ENCODE results near the gene DFFA.

Gene DFFA, protein sequence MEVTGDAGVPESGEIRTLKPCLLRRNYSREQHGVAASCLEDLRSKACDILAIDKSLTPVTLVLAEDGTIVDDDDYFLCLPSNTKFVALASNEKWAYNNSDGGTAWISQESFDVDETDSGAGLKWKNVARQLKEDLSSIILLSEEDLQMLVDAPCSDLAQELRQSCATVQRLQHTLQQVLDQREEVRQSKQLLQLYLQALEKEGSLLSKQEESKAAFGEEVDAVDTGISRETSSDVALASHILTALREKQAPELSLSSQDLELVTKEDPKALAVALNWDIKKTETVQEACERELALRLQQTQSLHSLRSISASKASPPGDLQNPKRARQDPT

DNA sequence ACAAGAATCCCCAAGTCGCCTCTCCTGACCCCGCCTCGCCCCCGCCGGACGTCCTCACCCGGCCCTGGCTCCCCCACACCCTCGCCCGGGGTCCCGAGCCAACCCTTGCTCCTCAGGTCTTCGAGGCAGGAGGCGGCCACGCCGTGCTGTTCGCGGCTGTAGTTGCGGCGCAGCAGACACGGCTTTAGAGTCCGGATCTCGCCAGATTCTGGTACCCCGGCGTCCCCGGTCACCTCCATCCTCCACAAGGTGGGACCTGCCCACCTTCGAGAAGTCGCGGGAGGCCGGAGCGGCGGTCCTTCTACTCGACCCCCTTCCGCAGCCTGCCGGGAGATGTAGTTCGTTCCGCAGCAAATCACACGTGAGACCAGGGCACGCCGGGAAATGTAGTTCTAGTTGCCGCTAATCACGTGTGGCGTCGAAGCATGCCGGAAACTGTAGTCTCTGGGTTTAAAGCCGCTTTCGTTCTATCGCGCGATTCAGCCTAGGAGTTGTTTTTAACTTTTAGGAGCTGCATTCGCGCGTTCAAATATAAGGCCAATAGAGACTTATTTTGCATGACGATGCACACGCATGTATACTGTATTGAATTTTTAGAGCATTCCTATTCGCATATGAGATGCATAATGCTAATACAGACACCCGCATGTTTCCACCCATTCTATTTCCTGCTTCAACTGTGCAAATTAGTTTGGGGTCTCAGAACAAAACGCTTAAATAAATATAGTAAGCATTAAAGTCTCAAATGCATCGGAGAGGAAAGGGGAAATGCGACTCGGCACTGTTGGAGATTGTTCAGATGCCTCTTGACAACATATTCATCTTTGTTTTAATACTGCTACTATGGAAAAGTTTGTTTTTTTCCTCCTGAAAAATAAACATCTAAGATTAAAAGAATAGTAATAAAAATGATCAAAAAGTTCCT lies at the start of gene DFFA:
Gene DFFA, minus strand, starts transcription at position 310 of the 925 bp plus-strand sequence. Its CDS starts 71 bp downstream, at position 239.
- peak; percentile 81 for DNase-seq (ENCODE audit: extremely low read depth in 1 of 2, low read depth in 1 of 2)

DNA sequence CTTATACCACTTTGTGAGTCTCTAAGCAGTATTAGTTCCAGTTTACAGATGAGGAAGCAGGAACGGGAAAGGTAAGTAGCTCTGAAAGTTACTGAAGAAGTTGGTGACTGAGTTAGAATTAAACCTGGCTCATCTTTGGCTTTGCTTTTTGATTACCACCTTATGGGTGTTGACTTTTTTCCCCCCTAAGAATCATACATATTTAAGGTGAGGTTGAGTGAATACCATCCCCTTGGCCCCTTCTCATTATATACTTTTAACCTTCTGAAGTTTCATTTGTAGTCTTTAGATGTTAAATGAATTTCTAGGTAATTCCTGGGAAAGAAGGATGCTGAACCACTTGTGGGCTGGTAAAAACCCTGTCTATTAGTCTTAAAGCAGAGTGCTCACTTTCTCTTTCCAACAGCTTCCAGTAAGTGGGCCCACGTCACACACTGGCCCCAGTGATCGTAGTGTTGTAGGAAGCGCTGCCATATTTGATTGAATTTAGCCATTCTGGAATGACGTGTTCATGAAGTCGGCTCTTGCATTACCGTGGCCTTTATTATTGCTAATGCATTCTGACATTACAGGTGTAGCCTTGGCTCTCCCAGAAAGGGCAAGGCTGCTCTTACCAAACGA lies 49.3 kb upstream of the DFFA start:
- no peak for DNase-seq (ENCODE audit: extremely low read depth in 1 of 2, low read depth in 1 of 2)

DNA sequence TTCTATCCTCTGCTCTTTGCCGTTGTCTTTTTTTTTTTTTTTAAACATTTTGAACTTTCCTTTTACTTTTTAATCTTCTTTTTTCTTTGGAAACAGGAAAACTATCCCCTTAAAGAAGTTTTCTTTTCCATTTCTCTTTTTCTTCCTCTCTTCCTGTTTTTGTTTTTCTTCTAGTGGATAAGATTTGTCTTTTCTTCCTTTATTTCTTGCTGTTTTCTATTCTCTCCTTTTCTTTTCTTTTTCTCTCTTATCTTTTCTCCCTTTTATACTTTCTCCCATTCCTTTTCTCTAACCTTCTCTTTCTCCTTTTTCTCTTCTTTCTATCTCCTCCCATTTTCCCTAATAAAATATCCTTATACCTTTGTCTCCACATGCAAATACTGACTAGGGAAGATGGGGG lies 48.6 kb upstream of the DFFA start:
- DNase-seq (ENCODE audit: extremely low read depth in 1 of 2, low read depth in 1 of 2), result no peak

DNA sequence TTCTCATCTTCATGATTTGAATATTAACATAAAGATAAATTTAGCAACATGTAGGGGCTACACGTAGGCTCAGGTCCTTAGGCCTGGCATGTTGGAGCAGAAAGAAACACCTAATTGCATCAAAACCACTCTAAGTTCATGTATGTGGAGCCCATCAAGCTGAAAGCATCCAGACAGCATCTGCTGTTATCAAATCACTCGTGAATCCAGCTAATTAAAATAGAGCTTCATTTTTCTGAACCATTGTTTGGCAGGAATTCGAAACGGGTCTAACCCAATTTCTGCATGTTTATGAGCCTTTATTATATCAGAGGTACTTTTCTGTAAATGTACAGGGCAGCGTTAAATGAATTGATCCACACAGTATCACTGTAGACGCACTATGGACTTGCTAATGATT lies 48.2 kb upstream of the DFFA start:
- no peak for DNase-seq (ENCODE audit: extremely low read depth in 1 of 2, low read depth in 1 of 2)

DNA sequence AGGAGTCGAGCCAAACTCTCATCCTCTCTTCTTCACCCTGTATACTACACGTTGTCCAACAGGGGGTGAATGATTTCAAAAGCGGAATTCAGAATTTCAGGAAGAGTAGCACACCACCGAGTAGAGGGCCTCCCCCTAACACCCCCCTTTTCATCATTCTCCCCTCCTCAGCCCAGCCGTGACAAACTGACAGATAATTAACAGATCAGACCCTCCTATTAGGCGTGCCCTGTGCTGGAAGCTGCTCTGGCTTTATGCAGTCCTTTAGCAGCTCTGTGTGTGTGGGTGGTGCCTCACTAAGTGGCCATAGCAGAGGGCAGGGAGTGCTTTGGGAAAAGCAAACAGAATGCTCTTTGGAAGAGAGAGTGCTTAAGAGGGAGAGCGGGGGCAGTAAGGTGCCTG lies 46.7 kb upstream of the DFFA start:
- DNase-seq (ENCODE audit: extremely low read depth in 1 of 2, low read depth in 1 of 2), result no peak

DNA sequence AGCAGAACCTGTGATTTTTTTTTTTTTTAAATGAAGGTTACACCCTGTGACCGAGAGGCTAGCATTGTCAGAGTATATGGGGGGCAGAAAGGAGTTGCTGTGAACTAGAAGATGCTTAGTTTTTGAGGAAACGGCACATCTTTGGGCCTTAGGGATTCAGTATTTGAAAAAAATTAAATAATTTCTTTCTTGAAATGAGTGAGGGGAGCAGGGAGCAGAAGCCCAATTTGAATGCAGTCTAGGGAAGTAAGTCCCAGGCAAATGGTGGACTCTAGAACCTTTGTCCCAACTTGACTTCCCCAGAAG lies 45.3 kb upstream of the DFFA start:
- no peak for DNase-seq (ENCODE audit: extremely low read depth in 1 of 2, low read depth in 1 of 2)

DNA sequence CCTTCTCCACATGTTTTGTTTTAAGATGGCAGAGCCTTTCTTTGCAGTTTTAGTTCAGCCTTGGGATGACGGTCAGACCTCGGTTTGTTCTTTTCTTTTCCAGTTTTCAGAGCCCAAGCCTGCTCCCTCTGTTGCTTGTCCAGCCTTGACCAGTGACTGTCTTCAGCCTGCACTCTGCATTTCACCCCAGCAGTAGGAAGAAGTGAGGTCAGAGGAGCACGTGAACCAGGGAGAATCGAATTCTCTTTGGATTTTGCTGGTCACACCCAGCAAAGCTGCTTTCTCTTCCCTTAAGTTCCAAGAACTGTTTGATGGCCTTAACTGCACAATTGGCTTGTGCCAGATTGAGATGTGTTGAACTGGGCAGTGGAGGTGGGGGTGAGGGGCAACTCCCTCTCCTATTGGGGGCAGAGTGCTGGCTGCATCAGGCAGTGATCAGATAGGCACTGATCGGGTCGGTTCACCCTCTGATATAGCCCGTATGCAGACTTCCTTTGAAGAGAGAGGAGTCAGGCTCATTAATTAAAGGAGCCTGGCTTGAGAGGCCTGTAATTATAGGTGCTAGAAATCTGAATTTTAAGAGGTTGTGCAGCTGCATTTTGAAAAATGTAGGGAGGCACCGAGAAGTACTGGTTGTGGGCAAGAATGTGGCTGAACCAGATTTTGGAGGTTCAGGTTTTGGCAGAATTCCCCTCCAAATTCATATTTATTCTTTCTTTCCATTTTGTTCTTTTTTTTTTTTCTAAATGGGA lies 44.8 kb upstream of the DFFA start:
- no peak for DNase-seq (ENCODE audit: extremely low read depth in 1 of 2, low read depth in 1 of 2)

DNA sequence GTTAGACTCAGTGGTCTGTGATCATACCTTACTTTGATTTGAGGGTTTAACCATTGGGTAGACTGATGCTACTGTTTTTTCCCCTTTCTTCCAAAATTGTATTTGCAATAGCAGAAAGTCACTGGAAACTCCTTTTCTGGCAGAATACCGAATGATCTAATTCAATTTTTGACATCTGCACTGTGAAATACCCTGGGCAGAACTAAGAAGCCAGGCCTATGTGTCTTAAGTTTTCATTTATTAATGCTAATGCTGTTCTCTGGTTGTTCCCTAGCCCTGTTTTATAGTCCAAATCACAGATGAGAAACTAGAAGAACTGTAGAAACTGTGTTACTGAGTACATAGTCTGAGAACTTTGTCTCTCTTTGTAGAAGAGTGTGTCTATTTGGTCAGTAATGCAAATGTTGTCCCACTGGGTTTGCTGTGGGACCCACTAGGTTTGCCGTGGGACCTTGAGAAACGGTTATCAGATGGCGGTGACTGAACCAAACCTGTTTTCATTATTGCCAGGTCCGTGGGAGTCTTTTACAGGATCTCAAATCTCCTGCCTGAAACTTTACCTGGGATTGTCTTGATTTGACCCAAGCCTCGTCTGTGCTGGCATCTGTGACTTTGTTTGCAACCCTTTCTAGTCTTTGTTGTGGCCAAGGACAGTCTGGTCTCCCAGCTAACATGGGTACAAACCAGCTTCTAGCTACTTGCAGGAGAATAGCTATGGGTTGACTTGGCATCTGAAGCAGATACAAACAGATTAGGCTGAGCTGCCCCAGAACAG lies 43.8 kb upstream of the DFFA start:
- DNase-seq (ENCODE audit: extremely low read depth in 1 of 2, low read depth in 1 of 2), result no peak

DNA sequence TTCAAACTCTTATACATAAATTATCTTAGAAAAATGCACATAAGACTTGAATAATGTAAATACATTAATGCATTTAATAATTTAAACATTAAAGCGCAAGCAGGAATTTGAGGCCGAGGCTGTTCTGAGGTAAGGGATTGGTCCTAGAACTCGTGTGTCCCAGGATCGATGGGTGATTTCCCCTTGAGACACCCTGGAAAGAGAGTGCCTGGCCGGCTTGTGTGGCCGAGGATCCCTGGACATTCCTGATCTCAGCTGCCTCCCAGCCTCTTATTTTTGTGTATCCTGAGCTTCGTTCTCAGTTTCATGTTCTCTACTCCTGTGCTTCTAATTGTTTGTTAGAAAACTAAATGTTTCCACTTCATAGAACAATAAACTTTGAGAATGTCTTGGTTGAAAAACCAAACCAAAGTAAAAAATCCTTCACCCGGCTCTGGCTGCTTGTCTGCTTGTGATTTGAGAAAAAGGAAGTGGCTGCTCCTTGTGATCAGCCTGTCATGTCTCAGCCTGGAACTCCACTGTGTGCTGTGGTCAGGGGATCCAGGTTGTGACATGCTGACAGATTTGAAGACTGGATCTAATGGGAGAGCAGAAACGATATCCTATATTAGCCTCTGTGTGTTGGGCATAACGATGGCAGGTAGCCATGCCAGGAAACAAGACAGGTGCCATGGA lies 43.1 kb upstream of the DFFA start:
- no peak for DNase-seq (ENCODE audit: extremely low read depth in 1 of 2, low read depth in 1 of 2)

DNA sequence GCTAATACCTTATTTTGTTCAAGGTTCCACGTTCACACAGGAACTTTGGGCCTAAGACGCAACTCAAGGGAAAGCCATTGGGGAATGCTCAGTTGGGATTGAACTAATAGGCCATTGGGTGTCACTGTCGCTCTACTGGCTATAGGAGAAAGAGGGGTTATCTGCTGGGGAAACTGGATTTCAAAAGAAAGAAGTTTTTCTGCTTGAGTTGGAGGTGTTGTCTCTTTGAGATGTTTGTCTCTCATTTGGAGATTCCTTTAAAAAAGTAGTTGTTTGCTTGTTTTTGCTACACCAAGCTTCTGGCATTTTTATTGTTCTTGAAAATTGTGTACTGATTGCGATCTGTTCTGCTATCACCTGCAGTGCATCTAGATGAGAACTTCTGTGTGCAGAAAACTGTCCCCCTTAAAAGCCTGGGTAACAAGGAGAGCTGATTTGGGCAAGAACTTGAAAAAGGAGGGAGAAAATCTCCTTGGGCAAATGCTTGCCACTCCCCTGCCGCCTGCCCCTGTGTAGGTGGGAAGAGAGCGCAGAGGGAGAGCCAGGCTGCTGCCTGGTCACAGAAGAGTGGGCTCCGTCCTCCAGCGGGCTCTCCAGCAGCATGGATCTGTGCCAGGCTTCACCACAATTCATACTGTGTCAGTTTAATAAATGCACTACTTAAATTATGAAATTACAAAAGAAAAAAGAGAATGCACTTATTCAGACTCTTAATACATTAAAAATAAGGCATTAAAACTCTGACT lies 42.3 kb upstream of the DFFA start:
- no peak for DNase-seq (ENCODE audit: extremely low read depth in 1 of 2, low read depth in 1 of 2)

DNA sequence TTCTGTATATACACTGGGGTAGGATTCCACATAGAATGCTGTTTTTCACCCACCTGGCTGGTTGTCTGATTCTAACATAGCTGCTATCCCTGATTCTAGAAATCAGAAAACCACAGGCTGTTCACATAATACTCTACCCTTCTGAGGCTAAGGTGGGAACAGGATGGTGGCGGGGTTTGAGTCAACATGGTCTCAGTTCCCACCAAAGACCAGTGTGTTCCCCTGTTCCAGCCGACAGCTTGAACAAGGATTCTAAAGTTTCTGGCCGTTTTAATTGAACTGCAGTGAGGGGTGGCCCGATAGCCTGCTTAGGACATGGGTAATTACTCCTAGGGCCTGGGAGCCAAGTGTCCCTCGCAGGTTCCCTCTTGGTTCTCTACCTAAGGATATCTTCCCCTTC lies 40.9 kb upstream of the DFFA start:
- no peak for DNase-seq (ENCODE audit: extremely low read depth in 1 of 2, low read depth in 1 of 2)

DNA sequence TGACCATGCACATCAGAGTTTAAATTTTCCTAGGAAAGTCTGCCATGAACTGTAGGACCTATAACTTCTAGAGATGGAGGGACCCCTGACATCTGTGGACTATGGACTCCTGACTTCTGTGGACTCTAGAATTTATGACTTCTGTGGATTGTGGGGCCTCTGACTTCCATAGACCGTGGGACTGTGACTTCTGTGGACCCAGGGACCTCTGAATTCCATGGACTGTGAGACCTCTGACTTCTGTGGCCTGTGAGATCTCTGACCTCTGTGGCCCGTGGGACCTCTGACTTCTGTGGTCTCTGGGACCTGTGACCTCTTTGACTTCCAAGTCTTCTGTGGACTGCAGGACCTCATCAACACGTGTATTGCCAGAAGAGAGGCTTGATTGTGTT lies 39.2 kb upstream of the DFFA start:
- DNase-seq (ENCODE audit: extremely low read depth in 1 of 2, low read depth in 1 of 2), result no peak

DNA sequence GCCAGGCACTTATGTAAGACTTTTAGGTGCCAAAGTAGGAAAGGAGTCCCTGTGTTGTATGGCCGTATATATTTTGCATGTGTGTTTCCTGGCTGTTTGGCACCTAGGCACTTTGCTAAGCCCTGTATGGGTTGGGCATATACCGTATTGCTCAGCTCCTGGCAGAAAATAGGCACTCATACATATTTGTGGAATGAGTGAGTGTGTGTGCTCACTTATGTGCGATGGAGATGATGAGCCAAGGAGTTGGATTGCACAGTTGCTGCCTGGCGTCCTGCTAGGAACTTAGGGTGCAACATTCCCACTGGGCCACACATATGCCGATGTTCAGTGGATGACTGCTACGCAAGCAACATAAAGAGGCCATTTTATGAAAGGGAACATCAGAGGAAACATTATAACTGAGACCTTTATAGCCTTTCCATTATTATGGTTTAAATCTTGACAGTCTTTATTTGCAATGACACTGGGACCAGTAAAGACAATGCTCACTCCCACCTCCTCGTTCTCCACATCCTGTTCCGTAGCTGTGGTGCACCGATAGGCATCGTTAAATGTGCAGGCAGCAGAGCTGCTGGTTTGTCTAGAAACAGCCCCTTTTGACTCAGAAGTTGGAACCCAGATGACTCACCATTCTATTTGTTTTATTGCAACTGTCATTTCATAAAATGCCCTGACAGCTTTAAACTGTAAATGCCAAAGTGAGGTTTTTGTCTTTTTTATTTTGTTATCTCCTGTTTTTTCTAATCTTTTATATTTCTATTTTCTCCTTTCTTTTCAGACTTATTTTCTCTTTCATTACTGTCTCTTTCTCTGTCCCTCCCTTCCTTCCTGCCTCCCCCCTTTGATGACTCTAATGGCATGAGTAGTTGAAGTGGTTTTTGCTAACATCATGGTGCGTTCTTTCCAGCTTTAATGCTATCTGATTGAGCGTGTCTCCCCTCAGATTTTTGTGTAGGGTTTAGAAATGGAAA lies 38.5 kb upstream of the DFFA start:
- peak; percentile 45 to 53 for DNase-seq (ENCODE audit: extremely low read depth in 1 of 2, low read depth in 1 of 2)

DNA sequence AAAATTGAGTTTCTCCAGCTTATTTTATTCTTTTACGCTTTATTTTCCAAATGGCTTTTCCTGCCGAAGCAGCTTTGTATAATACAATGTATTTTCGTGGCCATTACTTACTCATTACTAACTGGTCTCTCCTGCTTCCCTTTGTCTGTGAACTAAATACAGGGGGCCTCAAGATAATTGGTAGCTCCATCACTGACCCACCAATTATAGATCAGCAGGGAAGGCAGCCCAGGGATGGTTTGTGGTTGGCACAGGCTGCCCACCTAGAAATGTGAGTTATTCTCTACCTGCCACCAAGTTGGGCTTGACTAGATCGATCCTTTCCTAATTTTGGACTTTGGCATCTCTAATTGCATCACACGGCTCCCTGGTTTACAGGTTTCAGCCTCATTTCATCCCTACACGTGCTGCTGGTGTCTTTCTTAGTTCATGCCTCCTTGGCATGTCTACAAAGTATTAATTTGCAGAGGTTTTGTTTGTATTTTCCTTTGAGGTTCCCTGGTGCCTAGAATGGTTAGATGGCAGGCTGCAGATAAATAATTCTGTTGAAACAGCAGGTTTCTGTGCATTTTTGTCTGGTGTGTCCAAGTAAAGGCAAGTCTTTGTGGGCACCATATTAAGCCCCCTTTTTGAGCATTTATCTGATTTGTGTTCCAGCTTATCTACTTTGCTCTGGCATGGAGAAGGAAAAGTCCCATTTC lies 37.6 kb upstream of the DFFA start:
- DNase-seq (ENCODE audit: extremely low read depth in 1 of 2, low read depth in 1 of 2), result no peak

DNA sequence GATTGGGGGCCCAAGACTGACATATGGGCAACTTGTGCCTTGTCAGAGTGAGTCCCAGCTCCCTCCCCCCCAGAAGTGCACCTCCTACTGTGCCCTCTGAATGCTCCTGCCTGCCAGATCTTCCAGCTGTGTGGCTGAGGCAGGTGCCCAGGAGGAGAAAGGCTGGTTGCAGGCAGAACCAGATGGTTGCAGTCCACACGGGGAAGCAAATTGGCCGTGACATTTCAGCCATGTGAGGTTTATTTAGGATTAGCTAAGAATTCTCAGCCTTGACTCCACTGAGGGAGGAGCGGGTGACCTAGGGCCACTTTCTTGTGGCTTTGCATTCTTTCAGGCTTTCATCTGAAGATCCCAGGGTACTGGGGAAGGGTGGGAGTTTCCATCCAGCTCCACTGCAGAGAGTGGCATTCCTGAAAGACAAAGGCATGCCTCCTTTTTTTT lies 36.2 kb upstream of the DFFA start:
- DNase-seq (ENCODE audit: extremely low read depth in 1 of 2, low read depth in 1 of 2), result no peak

DNA sequence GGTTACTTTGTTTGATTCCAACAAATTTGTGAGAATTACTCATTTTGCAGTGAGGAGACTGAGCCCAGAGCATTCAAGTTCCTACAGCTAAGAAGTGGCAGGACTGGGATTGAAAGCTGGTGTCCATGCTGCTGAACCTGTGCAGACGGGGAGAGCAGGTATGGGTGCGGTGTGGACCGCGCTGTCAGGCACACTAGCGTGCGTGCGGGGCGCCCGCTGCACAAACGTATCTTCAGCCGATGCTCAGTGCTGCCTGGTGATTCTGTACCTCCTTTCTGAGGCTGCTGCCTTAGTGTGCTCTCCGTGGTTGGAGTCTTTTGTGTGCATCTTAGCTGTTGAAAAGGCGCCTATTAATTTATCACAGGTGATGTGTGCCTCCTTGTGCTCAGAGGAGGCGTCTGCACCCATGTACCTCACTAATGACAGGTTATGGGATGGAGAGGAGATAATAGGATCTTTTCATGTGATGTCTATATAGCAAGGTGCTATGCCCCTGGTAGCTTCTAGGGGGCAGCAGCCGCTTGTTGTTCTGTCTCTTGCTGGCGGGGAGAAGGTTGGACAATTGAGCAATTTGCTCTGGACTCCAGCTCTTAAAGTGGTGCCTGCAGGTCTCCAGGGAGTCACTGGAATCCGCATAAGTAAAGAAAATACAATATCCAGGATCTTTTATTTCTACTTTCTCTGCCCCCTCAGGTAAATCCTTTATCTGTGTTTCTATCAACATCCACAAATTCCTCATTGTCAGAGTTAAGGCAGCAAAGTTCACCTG lies 35.0 kb upstream of the DFFA start:
- DNase-seq (ENCODE audit: extremely low read depth in 1 of 2, low read depth in 1 of 2), result peak in 1 of 2 donors; percentile 22

DNA sequence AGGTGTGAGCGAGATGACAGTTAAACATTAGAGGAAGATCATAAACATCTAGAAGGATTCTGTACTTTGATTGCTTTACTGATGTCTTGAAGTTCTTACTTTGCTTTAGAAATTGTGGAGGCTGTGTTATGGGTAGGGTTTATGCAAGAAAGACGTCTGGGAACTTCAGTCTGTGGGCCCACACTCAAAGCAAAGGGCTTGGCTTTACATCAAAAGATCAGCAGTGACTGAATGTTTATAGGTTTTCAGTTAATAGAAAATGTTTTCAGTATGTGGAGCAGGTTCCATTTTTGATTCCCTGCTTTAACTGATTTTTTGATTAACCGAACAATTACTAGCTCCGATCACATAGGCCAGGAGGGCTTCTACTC lies 34.3 kb upstream of the DFFA start:
- DNase-seq (ENCODE audit: extremely low read depth in 1 of 2, low read depth in 1 of 2), result no peak
